ENCODE data around the gene NSMF. TPM values are rescaled to one million over a fixed set of nuclear protein-coding genes. Genes with fewer than 3 reads are reported as not detected.

NSMF gene
- total and polyA plus RNA-seq, 2 donors (not counting 3 experiments of a cell fraction or from before 2014, with no cell fraction given): 43.3 to 53.7 TPM

DNA sequence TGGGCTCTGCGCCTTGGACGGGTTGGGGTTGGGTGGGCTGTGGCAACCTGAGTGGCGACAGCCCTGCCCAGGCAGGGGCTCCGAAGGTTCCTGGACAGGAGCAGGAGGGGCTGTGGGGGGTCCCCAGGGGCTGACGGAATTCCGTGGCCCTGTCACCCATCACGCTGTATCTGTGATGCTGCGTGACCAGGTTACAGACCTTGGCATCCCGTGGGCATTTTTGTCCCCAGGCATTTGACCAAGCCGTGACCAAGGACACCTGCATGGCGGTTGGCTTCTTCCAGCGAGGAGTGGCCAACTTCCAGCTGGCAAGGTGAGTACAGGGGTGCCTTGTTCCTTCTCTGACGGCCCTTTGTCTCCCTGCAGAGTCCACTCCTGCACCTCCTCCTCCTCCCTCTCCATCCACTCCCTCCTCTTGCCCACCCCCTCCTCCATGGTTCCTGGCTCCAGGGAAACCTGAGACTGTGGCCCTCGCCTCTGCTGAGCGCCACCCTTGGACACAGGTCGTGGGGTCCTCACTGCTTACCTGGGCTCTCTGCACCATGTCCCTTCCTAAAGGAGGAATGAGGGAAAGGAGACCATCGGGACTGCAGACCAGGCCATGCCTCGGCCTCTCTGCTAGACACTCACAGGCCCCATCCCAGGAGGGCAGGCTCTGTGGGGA lies 33.0 kb downstream of the NSMF start:
- dilution Hi-C loops (cut with MboI; ENCODE audit: extremely low pct_ligation_motif_present, low sequenced_read_pairs) (no loop called here), intact Hi-C loops (cut with micrococcal nuclease) (loop anchor here (10.0 kb wide), 1 partner anchor 99 kb away; no protein-coding TSS in a partner anchor)
- Histone ChIP-seq H3K27me3 (ENCODE audit: control insufficient read depth in 2 of 2, insufficient read depth in 2 of 2, low read length in 2 of 2) (no peaks in the 10 kb centered on the region), H3K4me3 (replicated peaks in 1 of 3; ENCODE audit: insufficient read depth in 1 of 3, low read depth in 1 of 3, low read length in 3 of 3) (no peak overlapping the region), H4K20me1 (replicated peaks; ENCODE audit: control insufficient read depth, extremely low read depth, insufficient read depth, low read length) (no peaks in the 10 kb centered on the region), H2AFZ (ENCODE audit: low read depth, low read length) (no peak overlapping the region), H3K4me1 (ENCODE audit: control insufficient read depth, extremely low read depth, insufficient read depth, low read length) (peaks cover 14% of the 10 kb centered on the region), H3K4me2 (ENCODE audit: insufficient read depth, low read length) (no peak overlapping the region), H3K36me3 (ENCODE audit: control insufficient read depth in 2 of 2, extremely low read depth in 1 of 2, insufficient read depth in 2 of 2, low read length in 2 of 2) (no peaks in the 10 kb centered on the region), H3K9me1 (replicated peaks; ENCODE audit: control insufficient read depth, extremely low read depth, insufficient read depth, low read length) (no peaks in the 10 kb centered on the region), H3K9ac (replicated peaks; ENCODE audit: extremely low read depth, insufficient read depth, low read length) (no peak overlapping the region), H3K27ac (ENCODE audit: insufficient read depth, low read depth, low read length) (no peak overlapping the region), H3K9me3 (replicated peaks; ENCODE audit: control insufficient read depth, insufficient read depth, low read length) (no peaks in the 10 kb centered on the region), H3K79me2 (ENCODE audit: control insufficient read depth, insufficient read depth, low read length) (peaks cover 14% of the 10 kb centered on the region)
- ChIA-PET CTCF (interaction anchor here (1.5 to 1.7 kb wide), 2 partner anchors 19 to 124 kb away, joined by 4 read pairs; partner anchors contain the start of gene NRARP), POLR2A (no interaction called here)
- FAIRE-seq (no peak), DNase-seq (ENCODE audit: low read depth, low spot score) (no peak)
- TF ChIP-seq POLR2AphosphoS5 (IDR thresholded peaks at IDR 0.05; ENCODE audit: insufficient read depth, low read depth, low read length): no peak
- TF ChIP-seq, protein P1, sequence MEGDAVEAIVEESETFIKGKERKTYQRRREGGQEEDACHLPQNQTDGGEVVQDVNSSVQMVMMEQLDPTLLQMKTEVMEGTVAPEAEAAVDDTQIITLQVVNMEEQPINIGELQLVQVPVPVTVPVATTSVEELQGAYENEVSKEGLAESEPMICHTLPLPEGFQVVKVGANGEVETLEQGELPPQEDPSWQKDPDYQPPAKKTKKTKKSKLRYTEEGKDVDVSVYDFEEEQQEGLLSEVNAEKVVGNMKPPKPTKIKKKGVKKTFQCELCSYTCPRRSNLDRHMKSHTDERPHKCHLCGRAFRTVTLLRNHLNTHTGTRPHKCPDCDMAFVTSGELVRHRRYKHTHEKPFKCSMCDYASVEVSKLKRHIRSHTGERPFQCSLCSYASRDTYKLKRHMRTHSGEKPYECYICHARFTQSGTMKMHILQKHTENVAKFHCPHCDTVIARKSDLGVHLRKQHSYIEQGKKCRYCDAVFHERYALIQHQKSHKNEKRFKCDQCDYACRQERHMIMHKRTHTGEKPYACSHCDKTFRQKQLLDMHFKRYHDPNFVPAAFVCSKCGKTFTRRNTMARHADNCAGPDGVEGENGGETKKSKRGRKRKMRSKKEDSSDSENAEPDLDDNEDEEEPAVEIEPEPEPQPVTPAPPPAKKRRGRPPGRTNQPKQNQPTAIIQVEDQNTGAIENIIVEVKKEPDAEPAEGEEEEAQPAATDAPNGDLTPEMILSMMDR (IDR thresholded peaks at IDR 0.05; ENCODE audit: extremely low read depth in 1 of 2, insufficient read depth in 1 of 2, low read depth in 1 of 2, low read length in 2 of 2): no peak
- TF ChIP-seq EZH2 (IDR thresholded peaks at IDR 0.05; ENCODE audit: borderline replicate concordance, low read depth, low read length, severe bottlenecking): no peak
- TF ChIP-seq, protein P2, sequence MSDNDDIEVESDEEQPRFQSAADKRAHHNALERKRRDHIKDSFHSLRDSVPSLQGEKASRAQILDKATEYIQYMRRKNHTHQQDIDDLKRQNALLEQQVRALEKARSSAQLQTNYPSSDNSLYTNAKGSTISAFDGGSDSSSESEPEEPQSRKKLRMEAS (IDR thresholded peaks at IDR 0.05; ENCODE audit: insufficient read depth, insufficient read length): no peak
- TF ChIP-seq MYC (IDR thresholded peaks at IDR 0.05; ENCODE audit: low read depth, low read length): no peak
- TF ChIP-seq JUN (IDR thresholded peaks at IDR 0.05; ENCODE audit: borderline replicate concordance, insufficient read depth, insufficient read length, low read depth): no peak
- TF ChIP-seq FOS (IDR thresholded peaks at IDR 0.05; ENCODE audit: borderline replicate concordance, insufficient read depth, low read length): no peak
- no peak for TF ChIP-seq GATA2 (IDR thresholded peaks at IDR 0.05; ENCODE audit: insufficient read depth, insufficient read length, low read depth, low read length)
- no peak for TF ChIP-seq POLR2A (IDR thresholded peaks at IDR 0.05; ENCODE audit: low read depth, low read length)
- BruUV-seq (replicated peaks): no TSS peak
